Erythroblast (primary cell): ENCODE data around the gene COL4A2.

Source experiments
- GATA1 ChIP-seq: IDR thresholded peaks from 2 replicates; pipeline ENCODE4 v1.6.1; 2011; ENCODE audit warnings: low read depth, mild to moderate bottlenecking, control low read depth, low read length, moderate library complexity
- POLR2A ChIP-seq: IDR thresholded peaks from 2 replicates; pipeline ENCODE4 v1.6.1; 2011; ENCODE audit warnings: mild to moderate bottlenecking, low read length

GRCh38 chr13:110485604-110486003, 178.5 kb downstream of the COL4A2 start:
- no peak for TF ChIP-seq POLR2A
- no peak for TF ChIP-seq GATA1
